ENCODE data around the gene KDM4B.

- TF ChIP-seq CTCF (conservative IDR thresholded peaks at IDR 0.05 in 1 of 2, IDR thresholded peaks at IDR 0.05 in 1 of 2; ENCODE audit: low read depth in 1 of 2, low read length in 2 of 2) (no peak), EZH2 (IDR thresholded peaks at IDR 0.05; ENCODE audit: low read length, missing control alignments) (no peak)
These were observed 197.3 kb downstream of the KDM4B start for GRCh38 chr19:5166262-5166661.
